ENCODE data around the gene AMHR2.

AMHR2 gene

GRCh38 chr12:53425515-53426150 is 2.0 kb downstream of the AMHR2 start (continued):
- TF ChIP-seq ZBTB8A (tag by site-specific recombination; IDR thresholded peaks at IDR 0.05) = no peak
- peak; percentile 76 for TF ChIP-seq GLIS1 (tag by site-specific recombination; IDR thresholded peaks at IDR 0.05)
- no peak for TF ChIP-seq PRDM6 (tag by site-specific recombination; IDR thresholded peaks at IDR 0.05)
- no peak for TF ChIP-seq ZNF211 (tag by site-specific recombination; IDR thresholded peaks at IDR 0.05; ENCODE audit: low read depth)
- TF ChIP-seq ATF2 (tag by site-specific recombination; IDR thresholded peaks at IDR 0.05; ENCODE audit: low read depth) = no peak
- TF ChIP-seq INSM2 (tag by site-specific recombination; IDR thresholded peaks at IDR 0.05) = no peak
- TF ChIP-seq ZNF704 (tag by site-specific recombination; IDR thresholded peaks at IDR 0.05) = no peak
- TF ChIP-seq ZNF785 (tag by site-specific recombination; IDR thresholded peaks at IDR 0.05) = no peak
- no peak for TF ChIP-seq ZNF133 (tag by site-specific recombination; IDR thresholded peaks at IDR 0.05)
- TF ChIP-seq ZFP69B (tag by site-specific recombination; IDR thresholded peaks at IDR 0.05) = no peak
- no peak for TF ChIP-seq ZNF214 (tag by site-specific recombination; IDR thresholded peaks at IDR 0.05; ENCODE audit: borderline replicate concordance)
- no peak for TF ChIP-seq ZNF701 (tag by site-specific recombination; IDR thresholded peaks at IDR 0.05)
- TF ChIP-seq ZBTB21 (tag by site-specific recombination; IDR thresholded peaks at IDR 0.05) = no peak
- TF ChIP-seq PATZ1 (tag by site-specific recombination; IDR thresholded peaks at IDR 0.05) = no peak
- peak; percentile 47 for TF ChIP-seq GLIS2 (tag by site-specific recombination; IDR thresholded peaks at IDR 0.05)
- TF ChIP-seq RBAK (tag by site-specific recombination; IDR thresholded peaks at IDR 0.05) = no peak
- peak; percentile 77 for TF ChIP-seq ZNF600 (tag by site-specific recombination; IDR thresholded peaks at IDR 0.05)
- TF ChIP-seq ZIC2 (tag by site-specific recombination; IDR thresholded peaks at IDR 0.05) = peak; percentile 95
- no peak for TF ChIP-seq ZNF184 (tag by site-specific recombination; IDR thresholded peaks at IDR 0.05)
- 0 out of 2 replicates have a peak, but pooled peaks have one; percentile 27 for TF ChIP-seq ZBTB17 (tag by site-specific recombination; IDR thresholded peaks at IDR 0.05)
- no peak for TF ChIP-seq MZF1 (tag by site-specific recombination; IDR thresholded peaks at IDR 0.05; ENCODE audit: borderline replicate concordance)
- TF ChIP-seq ZFHX2 (tag by site-specific recombination; conservative IDR thresholded peaks at IDR 0.05) = no peak
- TF ChIP-seq ZNF488 (tag by site-specific recombination; IDR thresholded peaks at IDR 0.05) = no peak
- no peak for TF ChIP-seq ZNF792 (tag by site-specific recombination; IDR thresholded peaks at IDR 0.05)
- TF ChIP-seq SCRT1 (tag by site-specific recombination; IDR thresholded peaks at IDR 0.05; ENCODE audit: borderline replicate concordance) = no peak
- no peak for TF ChIP-seq ZNF501 (tag by site-specific recombination; IDR thresholded peaks at IDR 0.05)
- TF ChIP-seq ZSCAN30 (tag by site-specific recombination; IDR thresholded peaks at IDR 0.05) = 0 out of 2 replicates have a peak, but pooled peaks have one; percentile 21
- TF ChIP-seq ZNF18 (tag by site-specific recombination; IDR thresholded peaks at IDR 0.05) = no peak
- TF ChIP-seq ZSCAN18 (tag by site-specific recombination; IDR thresholded peaks at IDR 0.05) = no peak

Measured in HEK293 (cell line).